ENCODE data around the gene CREBRF. TPM values are rescaled to one million over a fixed set of nuclear protein-coding genes. Genes with fewer than 3 reads are reported as not detected.

CREBRF gene
- 34.4 TPM for total RNA-seq

GRCh38 chr5:173055983-173056782, at the start of gene CREBRF:
CREBRF (plus strand) TSS chr5:173056352; CDS start chr5:173080776, 24,424 bp downstream.
- DNase-seq (ENCODE audit: extremely low spot score in 2 of 2), result peak; percentile 98 to 99
- peaks cover 29% of the 10 kb centered on the region for H3K4me1 ChIP-seq

GRCh38 chr5:173010021-173010420, 46.1 kb upstream of the CREBRF start:
- no peak for DNase-seq (ENCODE audit: extremely low spot score in 2 of 2)
- Histone ChIP-seq H3K36me3 (no peaks in the 10 kb centered on the region), H3K4me3 (no peak overlapping the region), H3K27ac (no peak overlapping the region), H3K27me3 (no peaks in the 10 kb centered on the region), H3K4me1 (peaks cover 41% of the 10 kb centered on the region), H3K9me3 (no peaks in the 10 kb centered on the region)
- intact Hi-C loops (cut with DNase I), result no loop called here
- no peak for TF ChIP-seq CTCF (IDR thresholded peaks at IDR 0.05)
- no peak for TF ChIP-seq POLR2AphosphoS5 (IDR thresholded peaks at IDR 0.05; ENCODE audit: insufficient read depth in 1 of 2, low read depth in 1 of 2)
- TF ChIP-seq POLR2A (IDR thresholded peaks at IDR 0.05), result no peak

More at GRCh38 chr5:173055983-173056782, at the start of gene CREBRF:
- H3K4me3 ChIP-seq, result peak within 1 kb of the TSS; percentile 100
- no peaks in the 10 kb centered on the region for H3K27me3 ChIP-seq
- peak; percentile 94 to 99 for TF ChIP-seq POLR2AphosphoS5 (IDR thresholded peaks at IDR 0.05; ENCODE audit: insufficient read depth in 1 of 2, low read depth in 1 of 2)
- TF ChIP-seq POLR2A (IDR thresholded peaks at IDR 0.05), result peak in 1 of 2 donors; percentile 27
- no peak for TF ChIP-seq CTCF (IDR thresholded peaks at IDR 0.05)
- peak within 1 kb of the TSS; percentile 100 for H3K27ac ChIP-seq
- H3K9me3 ChIP-seq, result no peaks in the 10 kb centered on the region
- no peaks in the 10 kb centered on the region for H3K36me3 ChIP-seq
- intact Hi-C loops (cut with DNase I), result loop anchor here (1.0 to 5.0 kb wide), 3 partner anchors 39 to 763 kb away; no protein-coding TSS in a partner anchor

GRCh38 chr5:173010547-173011464, 45.3 kb upstream of the CREBRF start:
- H3K27ac ChIP-seq, result no peak overlapping the region
- H3K36me3 ChIP-seq, result no peaks in the 10 kb centered on the region
- intact Hi-C loops (cut with DNase I), result no loop called here
- H3K4me1 ChIP-seq, result peaks cover 45% of the 10 kb centered on the region
- no peaks in the 10 kb centered on the region for H3K27me3 ChIP-seq
- TF ChIP-seq POLR2A (IDR thresholded peaks at IDR 0.05), result no peak
- TF ChIP-seq POLR2AphosphoS5 (IDR thresholded peaks at IDR 0.05; ENCODE audit: insufficient read depth in 1 of 2, low read depth in 1 of 2), result no peak
- TF ChIP-seq CTCF (IDR thresholded peaks at IDR 0.05), result peak in 1 of 3 experiments; percentile 12
- no peak for DNase-seq (ENCODE audit: extremely low spot score in 2 of 2)
- H3K9me3 ChIP-seq, result no peaks in the 10 kb centered on the region
- no peak overlapping the region for H3K4me3 ChIP-seq

- Histone ChIP-seq H3K27me3 (no peaks in the 10 kb centered on the region), H3K4me1 (peaks cover 53% of the 10 kb centered on the region), H3K27ac (no peak overlapping the region), H3K36me3 (no peaks in the 10 kb centered on the region), H3K9me3 (no peaks in the 10 kb centered on the region), H3K4me3 (no peak overlapping the region)
- no peak for DNase-seq (ENCODE audit: extremely low spot score in 2 of 2)
- intact Hi-C loops (cut with DNase I), result no loop called here
- TF ChIP-seq POLR2AphosphoS5 (IDR thresholded peaks at IDR 0.05; ENCODE audit: insufficient read depth in 1 of 2, low read depth in 1 of 2), result no peak
- no peak for TF ChIP-seq POLR2A (IDR thresholded peaks at IDR 0.05)
- no peak for TF ChIP-seq CTCF (IDR thresholded peaks at IDR 0.05)
These were observed 44.6 kb upstream of the CREBRF start for GRCh38 chr5:173011566-173011965.

Data from vagina (tissue), 2 donors.